HepG2 (cell line): ENCODE measurements around the gene SLA2. TPM values are rescaled to one million over a fixed set of nuclear protein-coding genes. Genes with fewer than 3 reads are reported as not detected.

Source experiments
- KAT8 ChIP-seq: IDR thresholded peaks from 2 replicates; pipeline ENCODE4 v1.6.1; 2016; ENCODE audit warnings: missing genetic modification reagents, missing compliant biosample characterization
- MED13 ChIP-seq: sonication (generic); formaldehyde crosslinking; IDR thresholded peaks from 2 replicates; pipeline ENCODE4 v1.5.0; 2020; ENCODE audit warnings: missing genetic modification reagents
- MEIS2 ChIP-seq: sonication (generic); formaldehyde crosslinking; IDR thresholded peaks from 2 replicates; pipeline ENCODE4 v1.9.0; 2021; ENCODE audit warnings: mild to moderate bottlenecking, missing genetic modification reagents
- ZBTB7A ChIP-seq: sonication (generic); formaldehyde crosslinking; IDR thresholded peaks from 2 replicates; pipeline ENCODE4 v1.8.0; 2022; ENCODE audit warnings: mild to moderate bottlenecking, missing genetic modification reagents
- ZNF296 ChIP-seq: sonication (generic); formaldehyde crosslinking; conservative IDR thresholded peaks from 2 replicates; pipeline ENCODE4 v1.5.0; 2020; ENCODE audit warnings: mild to moderate bottlenecking, missing genetic modification reagents
- ZNF382 ChIP-seq: sonication (generic); formaldehyde crosslinking; IDR thresholded peaks from 2 replicates; pipeline ENCODE4 v1.5.0; 2020; ENCODE audit warnings: missing genetic modification reagents, mild to moderate bottlenecking, borderline replicate concordance
- ZNF552 ChIP-seq: sonication (generic); formaldehyde crosslinking; IDR thresholded peaks from 2 replicates; pipeline ENCODE4 v1.9.0; 2022; ENCODE audit warnings: missing genetic modification reagents, mild to moderate bottlenecking, borderline replicate concordance
- ZNF572 ChIP-seq: sonication (generic); formaldehyde crosslinking; IDR thresholded peaks from 2 replicates; pipeline ENCODE4 v1.5.1; 2020; ENCODE audit warnings: mild to moderate bottlenecking, missing genetic modification reagents
- ZNF879 ChIP-seq: sonication (generic); formaldehyde crosslinking; IDR thresholded peaks from 2 replicates; pipeline ENCODE4 v1.8.1; 2023; ENCODE audit warnings: missing genetic modification reagents
- polyA plus RNA-seq, 8 experiments: library from polyadenylated mRNA; depleted of rRNA in 3 of 8; stranded (reverse) in 7 of 8; unstranded in 1 of 8; fragments of >200 nt; fragmentation: Illumina TruSeq in 4 of 8; extraction: Trizol in 4 of 8; gene quantifications; 2 replicates each; pipeline versions ENCODE4 v1.2.1 to v1.2.3, GENCODE V29; 2011 to 2016; ENCODE audit warnings: low read depth in 4 of 8, missing spikeins in 1 of 8, mixed read lengths in 1 of 8; ENCODE audit not compliant: insufficient read depth in 1 of 8
- total RNA-seq, 5 experiments: library from RNA; depleted of rRNA; stranded (reverse); fragments of >200 nt; fragmentation: Illumina TruSeq; extraction: Trizol; gene quantifications; 2 replicates each; pipeline ENCODE4 v1.2.3, GENCODE V29; 2016; ENCODE audit warnings: low read depth in 1 of 5
- TF ChIP-seq, protein P1 (sequence below): sonication (generic); formaldehyde crosslinking; IDR thresholded peaks from 2 replicates; pipeline ENCODE4 v1.4.0; 2020; ENCODE audit warnings: missing genetic modification reagents, borderline replicate concordance
- TF ChIP-seq, protein P2 (sequence below): IDR thresholded peaks from 2 replicates; pipeline ENCODE4 v1.6.1; 2018; ENCODE audit warnings: missing genetic modification reagents, mild to moderate bottlenecking, missing compliant biosample characterization
- TF ChIP-seq, protein P3 (sequence below): sonication (generic); formaldehyde crosslinking; IDR thresholded peaks from one replicate; pipeline ENCODE4 v1.5.1; 2020; ENCODE audit warnings: mild to moderate bottlenecking, missing genetic modification reagents; ENCODE audit errors: not compliant biosample characterization
- TF ChIP-seq, protein P4 (sequence below): sonication (generic); formaldehyde crosslinking; IDR thresholded peaks from 2 replicates; pipeline ENCODE4 v1.4.0; 2020; ENCODE audit warnings: mild to moderate bottlenecking, low read depth, missing genetic modification reagents

Gene SLA2
- total and polyA plus RNA-seq, 2 of the 13 experiments (the other 11 are each of a cell fraction or from before 2014, with no cell fraction given), result 1.6 to 3.6 TPM

DNA sequence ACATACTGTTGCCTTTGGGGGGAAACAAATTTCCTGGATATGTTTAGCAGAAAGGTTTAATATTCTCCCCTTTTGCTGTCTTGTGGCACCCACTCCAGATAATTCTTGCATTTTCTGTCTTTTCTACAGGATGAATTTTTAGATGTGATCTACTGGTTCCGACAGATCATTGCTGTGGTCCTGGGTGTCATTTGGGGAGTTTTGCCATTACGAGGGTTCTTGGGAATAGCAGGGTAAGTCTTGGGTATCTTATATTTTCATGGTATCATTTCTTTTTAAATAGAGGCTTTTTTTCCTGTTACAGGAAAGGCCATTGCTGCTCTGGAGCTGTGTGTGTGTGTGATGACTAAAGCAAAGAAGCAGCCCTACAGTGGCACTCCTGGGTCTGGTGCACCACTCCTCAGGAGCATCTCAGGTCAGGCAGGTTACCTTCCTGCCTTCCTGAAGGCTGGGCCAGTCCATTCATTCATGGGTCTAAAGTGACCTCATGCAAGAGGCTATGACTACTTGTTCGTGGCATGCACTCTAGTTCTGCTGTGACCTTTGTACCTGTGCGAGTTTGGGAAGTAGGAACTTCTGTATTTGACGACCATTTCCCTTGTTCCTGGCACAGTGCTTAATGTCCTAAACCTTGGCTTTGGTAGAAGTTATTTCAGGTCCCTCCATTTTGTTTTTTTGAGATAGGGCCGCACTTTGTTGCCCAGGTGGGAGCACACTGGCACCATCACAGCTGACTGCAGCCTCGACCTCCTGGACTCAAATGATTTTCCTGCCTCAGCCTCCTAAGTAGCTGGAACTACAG lies 38.2 kb downstream of the SLA2 start (continued):
- TF ChIP-seq, protein P1, sequence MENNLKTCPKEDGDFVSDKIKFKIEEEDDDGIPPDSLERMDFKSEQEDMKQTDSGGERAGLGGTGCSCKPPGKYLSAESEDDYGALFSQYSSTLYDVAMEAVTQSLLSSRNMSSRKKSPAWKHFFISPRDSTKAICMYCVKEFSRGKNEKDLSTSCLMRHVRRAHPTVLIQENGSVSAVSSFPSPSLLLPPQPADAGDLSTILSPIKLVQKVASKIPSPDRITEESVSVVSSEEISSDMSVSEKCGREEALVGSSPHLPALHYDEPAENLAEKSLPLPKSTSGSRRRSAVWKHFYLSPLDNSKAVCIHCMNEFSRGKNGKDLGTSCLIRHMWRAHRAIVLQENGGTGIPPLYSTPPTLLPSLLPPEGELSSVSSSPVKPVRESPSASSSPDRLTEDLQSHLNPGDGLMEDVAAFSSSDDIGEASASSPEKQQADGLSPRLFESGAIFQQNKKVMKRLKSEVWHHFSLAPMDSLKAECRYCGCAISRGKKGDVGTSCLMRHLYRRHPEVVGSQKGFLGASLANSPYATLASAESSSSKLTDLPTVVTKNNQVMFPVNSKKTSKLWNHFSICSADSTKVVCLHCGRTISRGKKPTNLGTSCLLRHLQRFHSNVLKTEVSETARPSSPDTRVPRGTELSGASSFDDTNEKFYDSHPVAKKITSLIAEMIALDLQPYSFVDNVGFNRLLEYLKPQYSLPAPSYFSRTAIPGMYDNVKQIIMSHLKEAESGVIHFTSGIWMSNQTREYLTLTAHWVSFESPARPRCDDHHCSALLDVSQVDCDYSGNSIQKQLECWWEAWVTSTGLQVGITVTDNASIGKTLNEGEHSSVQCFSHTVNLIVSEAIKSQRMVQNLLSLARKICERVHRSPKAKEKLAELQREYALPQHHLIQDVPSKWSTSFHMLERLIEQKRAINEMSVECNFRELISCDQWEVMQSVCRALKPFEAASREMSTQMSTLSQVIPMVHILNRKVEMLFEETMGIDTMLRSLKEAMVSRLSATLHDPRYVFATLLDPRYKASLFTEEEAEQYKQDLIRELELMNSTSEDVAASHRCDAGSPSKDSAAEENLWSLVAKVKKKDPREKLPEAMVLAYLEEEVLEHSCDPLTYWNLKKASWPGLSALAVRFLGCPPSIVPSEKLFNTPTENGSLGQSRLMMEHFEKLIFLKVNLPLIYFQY (CRISPR knock-in tag), result no peak
- TF ChIP-seq ZNF296 (CRISPR knock-in tag) (no peak), MED13 (no peak), KAT8 (peak; percentile 77; the same call in 1 of the 2 replicates), ZNF552 (no peak), ZNF572 (no peak), ZBTB7A (no peak), ZNF879 (CRISPR knock-in tag) (no peak), MEIS2 (CRISPR knock-in tag) (no peak), ZNF382 (CRISPR knock-in tag) (no peak)
- TF ChIP-seq, protein P2, sequence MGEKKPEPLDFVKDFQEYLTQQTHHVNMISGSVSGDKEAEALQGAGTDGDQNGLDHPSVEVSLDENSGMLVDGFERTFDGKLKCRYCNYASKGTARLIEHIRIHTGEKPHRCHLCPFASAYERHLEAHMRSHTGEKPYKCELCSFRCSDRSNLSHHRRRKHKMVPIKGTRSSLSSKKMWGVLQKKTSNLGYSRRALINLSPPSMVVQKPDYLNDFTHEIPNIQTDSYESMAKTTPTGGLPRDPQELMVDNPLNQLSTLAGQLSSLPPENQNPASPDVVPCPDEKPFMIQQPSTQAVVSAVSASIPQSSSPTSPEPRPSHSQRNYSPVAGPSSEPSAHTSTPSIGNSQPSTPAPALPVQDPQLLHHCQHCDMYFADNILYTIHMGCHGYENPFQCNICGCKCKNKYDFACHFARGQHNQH (CRISPR knock-in tag), result peak; percentile 50; the same call in 1 of the 2 replicates
- TF ChIP-seq, protein P3, sequence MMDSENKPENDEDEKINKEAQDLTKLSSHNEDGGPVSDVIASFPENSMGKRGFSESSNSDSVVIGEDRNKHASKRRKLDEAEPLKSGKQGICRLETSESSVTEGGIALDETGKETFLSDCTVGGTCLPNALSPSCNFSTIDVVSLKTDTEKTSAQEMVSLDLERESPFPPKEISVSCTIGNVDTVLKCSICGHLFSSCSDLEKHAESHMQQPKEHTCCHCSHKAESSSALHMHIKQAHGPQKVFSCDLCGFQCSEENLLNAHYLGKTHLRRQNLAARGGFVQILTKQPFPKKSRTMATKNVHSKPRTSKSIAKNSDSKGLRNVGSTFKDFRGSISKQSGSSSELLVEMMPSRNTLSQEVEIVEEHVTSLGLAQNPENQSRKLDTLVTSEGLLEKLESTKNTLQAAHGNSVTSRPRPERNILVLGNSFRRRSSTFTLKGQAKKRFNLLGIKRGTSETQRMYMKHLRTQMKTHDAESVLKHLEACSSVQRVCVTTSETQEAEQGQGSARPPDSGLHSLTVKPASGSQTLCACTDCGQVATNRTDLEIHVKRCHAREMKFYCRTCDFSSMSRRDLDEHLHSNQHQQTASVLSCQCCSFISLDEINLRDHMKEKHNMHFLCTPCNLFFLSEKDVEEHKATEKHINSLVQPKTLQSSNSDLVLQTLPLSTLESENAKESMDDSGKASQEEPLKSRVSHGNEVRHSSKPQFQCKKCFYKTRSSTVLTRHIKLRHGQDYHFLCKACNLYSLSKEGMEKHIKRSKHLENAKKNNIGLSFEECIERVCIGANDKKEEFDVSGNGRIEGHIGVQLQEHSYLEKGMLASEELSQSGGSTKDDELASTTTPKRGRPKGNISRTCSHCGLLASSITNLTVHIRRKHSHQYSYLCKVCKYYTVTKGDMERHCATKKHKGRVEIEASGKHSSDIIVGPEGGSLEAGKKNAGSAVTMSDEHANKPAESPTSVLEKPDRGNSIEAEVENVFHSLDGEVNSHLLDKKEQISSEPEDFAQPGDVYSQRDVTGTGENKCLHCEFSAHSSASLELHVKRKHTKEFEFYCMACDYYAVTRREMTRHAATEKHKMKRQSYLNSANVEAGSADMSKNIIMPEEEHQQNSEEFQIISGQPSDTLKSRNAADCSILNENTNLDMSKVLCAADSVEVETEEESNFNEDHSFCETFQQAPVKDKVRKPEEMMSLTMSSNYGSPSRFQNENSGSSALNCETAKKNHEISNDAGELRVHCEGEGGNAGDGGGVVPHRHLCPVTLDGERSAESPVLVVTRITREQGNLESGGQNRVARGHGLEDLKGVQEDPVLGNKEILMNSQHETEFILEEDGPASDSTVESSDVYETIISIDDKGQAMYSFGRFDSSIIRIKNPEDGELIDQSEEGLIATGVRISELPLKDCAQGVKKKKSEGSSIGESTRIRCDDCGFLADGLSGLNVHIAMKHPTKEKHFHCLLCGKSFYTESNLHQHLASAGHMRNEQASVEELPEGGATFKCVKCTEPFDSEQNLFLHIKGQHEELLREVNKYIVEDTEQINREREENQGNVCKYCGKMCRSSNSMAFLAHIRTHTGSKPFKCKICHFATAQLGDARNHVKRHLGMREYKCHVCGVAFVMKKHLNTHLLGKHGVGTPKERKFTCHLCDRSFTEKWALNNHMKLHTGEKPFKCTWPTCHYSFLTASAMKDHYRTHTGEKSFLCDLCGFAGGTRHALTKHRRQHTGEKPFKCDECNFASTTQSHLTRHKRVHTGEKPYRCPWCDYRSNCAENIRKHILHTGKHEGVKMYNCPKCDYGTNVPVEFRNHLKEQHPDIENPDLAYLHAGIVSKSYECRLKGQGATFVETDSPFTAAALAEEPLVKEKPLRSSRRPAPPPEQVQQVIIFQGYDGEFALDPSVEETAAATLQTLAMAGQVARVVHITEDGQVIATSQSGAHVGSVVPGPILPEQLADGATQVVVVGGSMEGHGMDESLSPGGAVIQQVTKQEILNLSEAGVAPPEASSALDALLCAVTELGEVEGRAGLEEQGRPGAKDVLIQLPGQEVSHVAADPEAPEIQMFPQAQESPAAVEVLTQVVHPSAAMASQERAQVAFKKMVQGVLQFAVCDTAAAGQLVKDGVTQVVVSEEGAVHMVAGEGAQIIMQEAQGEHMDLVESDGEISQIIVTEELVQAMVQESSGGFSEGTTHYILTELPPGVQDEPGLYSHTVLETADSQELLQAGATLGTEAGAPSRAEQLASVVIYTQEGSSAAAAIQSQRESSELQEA, result no peak
- TF ChIP-seq, protein P4, sequence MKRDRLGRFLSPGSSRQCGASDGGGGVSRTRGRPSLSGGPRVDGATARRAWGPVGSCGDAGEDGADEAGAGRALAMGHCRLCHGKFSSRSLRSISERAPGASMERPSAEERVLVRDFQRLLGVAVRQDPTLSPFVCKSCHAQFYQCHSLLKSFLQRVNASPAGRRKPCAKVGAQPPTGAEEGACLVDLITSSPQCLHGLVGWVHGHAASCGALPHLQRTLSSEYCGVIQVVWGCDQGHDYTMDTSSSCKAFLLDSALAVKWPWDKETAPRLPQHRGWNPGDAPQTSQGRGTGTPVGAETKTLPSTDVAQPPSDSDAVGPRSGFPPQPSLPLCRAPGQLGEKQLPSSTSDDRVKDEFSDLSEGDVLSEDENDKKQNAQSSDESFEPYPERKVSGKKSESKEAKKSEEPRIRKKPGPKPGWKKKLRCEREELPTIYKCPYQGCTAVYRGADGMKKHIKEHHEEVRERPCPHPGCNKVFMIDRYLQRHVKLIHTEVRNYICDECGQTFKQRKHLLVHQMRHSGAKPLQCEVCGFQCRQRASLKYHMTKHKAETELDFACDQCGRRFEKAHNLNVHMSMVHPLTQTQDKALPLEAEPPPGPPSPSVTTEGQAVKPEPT (CRISPR knock-in tag), result no peak
